ENCODE measurements around the gene ETV6.
"Not testable (repeated sequence)": the region's sequence is repeated elsewhere in the genome, so short reads cannot be mapped to it uniquely, and the experiment has no call there.

ETV6 gene

GRCh38 chr12:11897923-11898322, 248.4 kb downstream of the ETV6 start:
- no peak for DNase-seq

- no peak for DNase-seq
Observed at GRCh38 chr12:11901701-11902524, 252.4 kb downstream of the ETV6 start.

GRCh38 chr12:11902525-11902875, 253.0 kb downstream of the ETV6 start:
- no peak for DNase-seq

GRCh38 chr12:11904124-11904523, 254.7 kb downstream of the ETV6 start:
- no peak for DNase-seq

- DNase-seq, result no peak
Observed at GRCh38 chr12:11905534-11905933, 256.1 kb downstream of the ETV6 start.

GRCh38 chr12:11906286-11906935, 256.9 kb downstream of the ETV6 start:
- DNase-seq, result no peak

GRCh38 chr12:11907625-11908024, 258.2 kb downstream of the ETV6 start:
- no peak for DNase-seq

GRCh38 chr12:11909406-11909805, 259.9 kb downstream of the ETV6 start:
- DNase-seq, result not testable (repeated sequence)

- no peak for DNase-seq
Observed at GRCh38 chr12:11916113-11916512, 266.6 kb downstream of the ETV6 start.

- DNase-seq, result no peak
Observed at GRCh38 chr12:11916771-11917170, 267.3 kb downstream of the ETV6 start.

- no peak for DNase-seq
Observed at GRCh38 chr12:11917501-11917900, 268.0 kb downstream of the ETV6 start.

- no peak for DNase-seq
Observed at GRCh38 chr12:11920231-11920630, 270.8 kb downstream of the ETV6 start.

GRCh38 chr12:11922361-11922760, 272.9 kb downstream of the ETV6 start:
- DNase-seq, result no peak

GRCh38 chr12:11923067-11923466, 273.6 kb downstream of the ETV6 start:
- DNase-seq, result no peak

GRCh38 chr12:11927286-11927935, 277.9 kb downstream of the ETV6 start:
- no peak for DNase-seq

- no peak for DNase-seq
Observed at GRCh38 chr12:11929714-11930113, 280.2 kb downstream of the ETV6 start.

- no peak for DNase-seq
Observed at GRCh38 chr12:11939223-11939622, 289.7 kb downstream of the ETV6 start.

- DNase-seq, result no peak
Observed at GRCh38 chr12:11941606-11942337, 292.3 kb downstream of the ETV6 start.

GRCh38 chr12:11943919-11944700, 294.6 kb downstream of the ETV6 start:
- DNase-seq, result peak; percentile 29
